HG03565 (cell line): Measurements from ENCODE around the gene SMIM41.
"Not testable (repeated sequence)": the region's sequence is repeated elsewhere in the genome, so short reads cannot be mapped to it uniquely, and the experiment has no call there.

Experiments
- ATAC-seq: cut with Tn5 transposase; IDR thresholded peaks from one replicate; pipeline ENCODE4 v1.9.1; 2021; ENCODE audit warnings: mild to moderate bottlenecking, moderate library complexity; ENCODE audit not compliant: unreplicated experiment

Gene SMIM41

GRCh38 chr12:52084491-52085231, 5.2 kb downstream of the SMIM41 start:
- ATAC-seq: no peak

DNA sequence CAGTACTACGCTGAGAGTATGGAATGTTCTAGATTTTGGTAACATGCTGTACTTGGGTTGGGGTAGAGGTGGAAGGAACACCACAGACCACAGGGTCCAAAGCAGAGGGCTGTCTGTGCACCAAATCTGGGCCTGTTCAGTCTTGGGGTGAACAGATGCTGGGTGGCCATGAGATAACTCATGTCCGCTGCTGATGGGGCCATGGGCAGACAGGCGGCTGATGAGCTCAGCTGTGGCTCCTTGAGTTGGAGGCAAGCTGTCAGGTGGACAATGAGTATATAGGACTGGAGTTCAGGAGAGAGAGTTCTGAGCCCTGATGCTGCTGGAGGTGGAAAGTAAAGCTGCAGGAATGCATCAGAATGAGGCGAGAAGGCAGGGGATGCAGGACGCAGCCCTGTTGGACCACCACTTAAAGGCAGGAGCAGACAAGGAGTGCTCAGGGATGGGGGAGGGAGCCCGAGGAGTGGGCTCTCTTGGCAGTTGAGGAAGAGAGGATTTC, 6.2 kb downstream of the SMIM41 start:
- no peak for ATAC-seq

- no peak for ATAC-seq
These were observed 6.9 kb downstream of the SMIM41 start for GRCh38 chr12:52086366-52086765.

- no peak for ATAC-seq
These were observed 7.7 kb downstream of the SMIM41 start for GRCh38 chr12:52086944-52087835.

DNA sequence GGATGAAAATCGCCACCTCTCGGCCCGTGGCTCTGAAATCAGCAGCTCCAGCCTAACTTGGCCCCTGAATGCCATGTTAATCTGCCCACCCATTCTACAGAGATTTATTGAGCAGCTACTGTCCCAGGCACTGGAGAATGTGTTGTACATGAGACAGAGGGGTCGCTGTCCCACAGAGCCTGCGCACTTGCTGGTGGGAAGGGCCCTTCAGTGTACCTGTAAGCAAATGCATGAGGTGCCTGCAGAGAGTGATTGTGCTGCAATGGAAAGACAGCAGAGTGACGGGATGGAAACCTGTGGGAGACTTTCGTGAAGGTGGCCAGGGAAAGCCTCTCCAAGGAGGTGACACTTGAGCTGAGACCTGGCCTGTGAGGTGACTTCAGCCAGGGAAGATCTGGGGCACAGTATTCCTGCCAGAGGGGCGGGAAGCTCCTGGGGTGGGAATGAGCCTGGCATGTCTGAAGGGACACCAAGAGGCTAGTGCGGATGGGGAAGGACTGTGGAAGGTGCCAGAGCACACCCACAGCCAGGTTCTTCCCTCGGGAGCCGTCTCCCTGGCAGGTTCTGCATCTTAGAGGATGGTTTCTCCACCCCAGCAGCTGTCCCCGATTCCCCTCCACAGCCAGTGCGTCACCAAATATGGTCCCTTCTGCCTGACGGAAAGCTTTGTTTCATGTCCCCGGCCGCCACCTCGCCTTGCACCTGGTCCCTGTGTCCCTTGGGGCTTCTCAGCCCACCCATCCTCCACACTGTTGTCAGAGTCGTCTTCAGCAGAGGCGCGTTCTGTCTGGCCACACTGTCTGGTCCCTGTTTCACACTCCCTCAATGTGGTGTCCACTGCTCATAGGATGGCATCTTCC, 8.7 kb downstream of the SMIM41 start:
- ATAC-seq: no peak

DNA sequence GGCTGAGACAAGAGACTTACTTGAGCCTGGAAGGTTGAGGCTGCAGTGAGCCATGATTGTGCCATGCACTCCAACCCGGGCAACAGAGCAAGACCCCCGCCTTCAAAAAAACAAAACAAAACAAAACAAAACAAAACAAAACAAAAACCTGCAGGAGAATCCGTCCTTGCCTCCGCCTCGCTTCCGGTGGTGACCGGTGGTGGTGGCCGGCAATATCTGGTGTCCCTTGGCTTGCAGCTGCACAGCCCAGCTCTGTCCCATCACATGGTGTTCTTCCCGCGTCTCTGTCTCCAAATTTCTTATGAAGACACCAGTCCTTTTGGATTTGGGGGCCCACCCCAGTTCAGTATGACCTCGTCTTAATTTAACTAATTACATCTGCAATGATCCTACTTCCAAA, 10.0 kb downstream of the SMIM41 start:
- no peak for ATAC-seq

GRCh38 chr12:52090291-52090690, 10.8 kb downstream of the SMIM41 start:
- ATAC-seq: no peak

DNA sequence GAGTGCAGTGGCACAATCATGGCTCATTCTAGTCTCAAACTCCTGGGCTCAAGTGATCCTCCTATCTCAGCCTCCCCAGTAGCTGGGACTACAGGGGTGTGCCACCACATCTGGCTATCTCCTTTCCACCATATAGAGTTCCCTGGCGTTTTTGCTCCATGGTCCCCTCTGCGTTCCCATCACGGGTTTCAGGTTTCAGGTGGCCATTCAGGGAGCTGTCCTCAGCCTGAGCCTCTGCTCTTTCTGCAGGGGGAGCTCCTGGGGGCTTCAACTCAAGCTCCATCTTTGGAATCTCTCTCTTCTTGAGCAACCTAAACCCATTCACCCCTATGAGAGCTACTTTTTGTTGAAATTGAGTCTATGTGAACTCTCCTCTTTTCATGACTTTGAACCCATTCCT, 11.6 kb downstream of the SMIM41 start:
- no peak for ATAC-seq

DNA sequence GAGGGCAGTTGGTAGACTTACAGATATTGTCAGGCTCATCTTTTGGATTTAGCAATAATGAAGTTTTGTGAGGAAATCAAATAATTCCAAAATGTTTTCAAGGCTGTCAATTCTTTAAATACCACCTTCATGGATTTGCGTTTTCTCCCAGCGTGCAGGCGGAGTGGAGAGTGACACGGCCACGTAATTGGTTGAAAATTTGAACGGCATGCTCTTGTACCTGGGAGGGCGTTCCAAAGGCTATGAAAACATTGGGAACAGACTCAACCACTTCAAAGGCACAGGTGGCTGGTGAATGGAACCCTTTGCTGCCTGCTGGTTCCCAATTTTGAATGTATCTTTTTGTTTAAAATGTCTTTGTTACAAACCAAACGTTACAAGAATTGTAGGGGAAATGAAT, 12.4 kb downstream of the SMIM41 start:
- no peak for ATAC-seq

- no peak for ATAC-seq
These were observed 13.8 kb downstream of the SMIM41 start for GRCh38 chr12:52093346-52093745.

GRCh38 chr12:52096332-52097044, 17.0 kb downstream of the SMIM41 start:
- ATAC-seq: no peak

DNA sequence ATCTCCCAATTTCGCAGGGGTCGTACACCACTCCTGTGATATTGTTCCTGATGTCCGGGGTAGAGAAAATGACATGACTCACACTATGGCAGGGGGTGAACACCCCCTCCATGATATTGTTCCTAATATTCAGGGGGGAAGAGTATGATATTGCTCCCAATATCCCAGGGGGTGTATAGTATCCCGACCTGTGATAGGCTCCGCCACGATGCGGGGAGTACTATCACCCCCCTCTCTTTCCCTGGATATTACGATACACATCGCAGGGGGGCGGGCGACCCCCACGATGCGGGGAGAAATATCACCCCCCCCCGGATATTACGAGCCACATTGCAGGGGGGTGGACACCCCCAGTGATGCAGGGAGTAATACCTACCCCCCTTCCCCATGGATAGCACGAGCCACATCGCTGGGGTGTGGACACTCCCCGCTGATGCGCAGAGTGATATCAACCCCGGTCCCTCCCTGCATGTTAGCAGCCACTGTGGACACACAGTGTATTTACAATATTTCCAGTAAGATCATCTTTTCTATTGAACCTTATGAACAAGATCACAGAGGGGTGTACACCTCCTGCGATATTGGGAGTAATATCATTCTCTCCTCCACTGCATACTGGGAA, 17.7 kb downstream of the SMIM41 start:
- ATAC-seq: no peak

DNA sequence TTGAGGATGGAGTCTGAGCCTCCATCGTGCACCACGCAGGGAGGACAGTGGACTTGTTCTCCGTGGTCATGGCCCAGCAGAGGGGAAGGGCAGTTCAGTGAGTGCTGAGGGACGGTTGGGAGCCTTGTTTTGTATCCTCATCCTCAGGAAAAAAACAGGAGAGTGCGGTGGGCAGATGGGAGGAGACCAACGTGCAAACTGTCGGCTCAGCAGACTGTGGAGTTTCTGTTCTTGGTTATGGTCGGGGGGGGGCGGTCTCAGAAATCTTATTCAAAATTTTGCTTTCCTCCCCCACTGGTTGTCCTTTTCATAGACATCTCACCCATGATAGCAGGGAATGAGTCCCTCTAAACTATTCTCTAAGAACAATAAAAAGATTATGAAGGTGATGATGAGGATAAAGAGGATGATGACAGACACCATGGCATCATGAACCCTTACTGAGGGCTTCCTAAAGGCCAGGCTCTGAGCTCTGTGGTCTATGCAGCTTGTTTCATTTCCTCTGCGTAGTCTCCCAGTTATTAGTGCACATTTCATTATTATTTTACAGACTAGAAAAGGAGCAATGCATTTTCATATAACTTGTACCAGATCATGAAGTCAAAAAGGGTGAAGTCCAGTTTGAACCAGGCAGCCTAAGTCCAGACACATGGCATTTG, 25.1 kb downstream of the SMIM41 start:
- not testable (repeated sequence) for ATAC-seq

DNA sequence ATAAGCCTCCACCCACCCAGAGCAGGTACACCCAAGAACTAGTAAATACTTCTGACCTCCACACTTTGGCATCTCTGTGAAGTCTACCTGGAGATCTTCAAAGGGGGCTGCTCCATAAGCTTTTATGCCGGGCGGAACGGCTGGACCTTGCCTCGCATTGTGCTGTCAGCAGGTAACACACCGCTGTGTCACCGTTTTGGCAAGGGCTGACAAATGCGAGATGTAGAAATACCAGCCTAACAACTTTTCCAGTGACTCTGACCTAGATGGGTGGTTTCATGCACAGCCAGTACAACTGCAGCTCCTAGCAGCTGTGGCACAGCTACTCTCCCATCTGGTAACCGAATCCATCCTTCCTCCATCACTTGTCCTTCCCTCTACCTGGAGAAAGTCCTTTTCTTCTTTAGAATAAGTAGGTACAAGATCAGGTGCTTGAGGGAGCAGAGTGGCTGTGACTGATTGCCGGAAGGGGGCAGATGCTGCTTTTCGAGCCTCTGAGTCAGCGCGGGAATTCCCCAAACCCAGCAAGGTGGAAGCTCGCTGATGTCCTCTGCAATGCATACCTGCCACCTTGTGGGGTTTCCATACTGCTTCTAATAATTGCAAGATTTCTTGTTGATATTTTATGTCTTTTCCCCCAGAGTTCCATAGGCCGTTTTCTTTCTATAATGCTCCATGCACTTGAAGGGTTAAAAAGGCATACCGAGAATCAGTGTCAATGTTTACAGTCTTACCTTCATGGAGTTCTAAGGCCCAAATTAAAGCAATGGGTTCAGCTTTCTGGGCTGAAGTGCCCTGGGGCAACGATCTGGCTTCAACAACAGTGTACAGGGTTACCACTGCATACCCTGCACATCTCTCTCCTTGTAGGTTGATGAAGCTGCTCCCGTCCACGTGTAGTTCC, 37.0 kb downstream of the SMIM41 start:
- not testable (repeated sequence) for ATAC-seq

- ATAC-seq: not testable (repeated sequence)
These were observed 38.4 kb downstream of the SMIM41 start for GRCh38 chr12:52117806-52118475.

GRCh38 chr12:52119398-52120254, 40.1 kb downstream of the SMIM41 start:
- no peak for ATAC-seq
